NT2/D1 (cell line): ENCODE data around the gene TRIM47.

ENCODE experiments used
- SUZ12 ChIP-seq: IDR thresholded peaks from 2 replicates; pipeline ENCODE4 v1.6.1; 2011; ENCODE audit not compliant: insufficient read length, insufficient read depth; ENCODE audit errors: extremely low read depth
- YY1 ChIP-seq: IDR thresholded peaks from 2 replicates; pipeline ENCODE4 v1.6.1; 2011; ENCODE audit not compliant: insufficient read length, insufficient read depth
- ZNF274 ChIP-seq: IDR thresholded peaks from 2 replicates; pipeline ENCODE4 v1.6.1; 2011; ENCODE audit warnings: mild to moderate bottlenecking, low read depth, low read length

- TF ChIP-seq YY1 (no peak), ZNF274 (no peak), SUZ12 (no peak)
These were observed 35.3 kb downstream of the TRIM47 start for GRCh38 chr17:75842963-75843576.
